Astrocyte of the spinal cord (primary cell): ENCODE measurements around the gene TRANK1.
"Not testable (repeated sequence)": the region's sequence is repeated elsewhere in the genome, so short reads cannot be mapped to it uniquely, and the experiment has no call there.

Experiments used
- DNase-seq: peaks from one replicate; pipeline ENCODE4 v3.0.0; 2011; ENCODE audit warnings: low read depth, low spot score
- H3K4me3 ChIP-seq: 2 replicates; pipeline ENCODE4 v1.5.1; 2011; ENCODE audit warnings: low read depth, mild to moderate bottlenecking, low read length, moderate library complexity
- CTCF ChIP-seq: IDR thresholded peaks from 2 replicates; pipeline ENCODE4 v1.5.1; 2012; ENCODE audit warnings: low read depth, mild to moderate bottlenecking, low read length, inconsistent platforms
- in situ Hi-C: cut with HindIII; loops from 2 replicates; pipeline ENCODE4 v1.10.0; 2017; ENCODE audit warnings: low sequenced_read_pairs

TRANK1 gene

GRCh38 chr3:36909181-36909580, 35.7 kb downstream of the TRANK1 start:
- no peak for TF ChIP-seq CTCF
- in situ Hi-C loops, result no loop called here
- no peak overlapping the region for H3K4me3 ChIP-seq
- no peak for DNase-seq

GRCh38 chr3:36908647-36909180, 36.1 kb downstream of the TRANK1 start:
- no peak for DNase-seq
- in situ Hi-C loops, result no loop called here
- H3K4me3 ChIP-seq, result no peak overlapping the region

GRCh38 chr3:36907911-36908646, 36.8 kb downstream of the TRANK1 start:
- in situ Hi-C loops, result no loop called here
- H3K4me3 ChIP-seq, result peak overlapping the region; percentile 28
- DNase-seq, result peak; percentile 71
- no peak for TF ChIP-seq CTCF

More at GRCh38 chr3:36908647-36909180, 36.1 kb downstream of the TRANK1 start:
- no peak for TF ChIP-seq CTCF

- no peak overlapping the region for H3K4me3 ChIP-seq
- DNase-seq, result peak; percentile 14
- TF ChIP-seq CTCF, result no peak
- in situ Hi-C loops, result no loop called here
These were observed 38.2 kb downstream of the TRANK1 start for GRCh38 chr3:36906504-36907149.

- H3K4me3 ChIP-seq, result no peak overlapping the region
- no peak for DNase-seq
- TF ChIP-seq CTCF, result no peak
- in situ Hi-C loops, result no loop called here
These were observed 39.3 kb downstream of the TRANK1 start for GRCh38 chr3:36905545-36905944.

GRCh38 chr3:36904641-36905040, 40.2 kb downstream of the TRANK1 start:
- no peak overlapping the region for H3K4me3 ChIP-seq
- TF ChIP-seq CTCF, result peak; percentile 42
- no peak for DNase-seq
- in situ Hi-C loops, result no loop called here

GRCh38 chr3:36904065-36904464, 40.8 kb downstream of the TRANK1 start:
- in situ Hi-C loops, DNase-seq, H3K4me3 ChIP-seq: not testable (repeated sequence)
